ENCODE results near the gene THSD4.
"Not testable (repeated sequence)": the region's sequence is repeated elsewhere in the genome, so short reads cannot be mapped to it uniquely, and the experiment has no call there.

THSD4 gene

GRCh38 chr15:71189718-71190117 is 74.4 kb downstream of the THSD4 start:
- no peak for DNase-seq (ENCODE audit: low read depth)

- no peak for DNase-seq (ENCODE audit: low read depth)
Measured at GRCh38 chr15:71191296-71191695, 76.0 kb downstream of the THSD4 start.

- DNase-seq (ENCODE audit: low read depth), result no peak
Measured at GRCh38 chr15:71192816-71193215, 77.5 kb downstream of the THSD4 start.

GRCh38 chr15:71194286-71194685 is 79.0 kb downstream of the THSD4 start:
- no peak for DNase-seq (ENCODE audit: low read depth)

GRCh38 chr15:71195242-71195641 is 80.0 kb downstream of the THSD4 start:
- no peak for DNase-seq (ENCODE audit: low read depth)

- no peak for DNase-seq (ENCODE audit: low read depth)
Measured at GRCh38 chr15:71197620-71198019, 82.3 kb downstream of the THSD4 start.

GRCh38 chr15:71198846-71199245 is 83.6 kb downstream of the THSD4 start:
- no peak for DNase-seq (ENCODE audit: low read depth)

GRCh38 chr15:71199384-71200351 is 84.4 kb downstream of the THSD4 start:
- no peak for DNase-seq (ENCODE audit: low read depth)

- no peak for DNase-seq (ENCODE audit: low read depth)
Measured at GRCh38 chr15:71201477-71201876, 86.2 kb downstream of the THSD4 start.

- DNase-seq (ENCODE audit: low read depth), result no peak
Measured at GRCh38 chr15:71202712-71203111, 87.4 kb downstream of the THSD4 start.

GRCh38 chr15:71203586-71204474 is 88.6 kb downstream of the THSD4 start:
- DNase-seq (ENCODE audit: low read depth), result peak; percentile 36

- DNase-seq (ENCODE audit: low read depth), result no peak
Measured at GRCh38 chr15:71207141-71207540, 91.9 kb downstream of the THSD4 start.

GRCh38 chr15:71212146-71212545 is 96.9 kb downstream of the THSD4 start:
- DNase-seq (ENCODE audit: low read depth), result no peak

- not testable (repeated sequence) for DNase-seq (ENCODE audit: low read depth)
Measured at GRCh38 chr15:71213943-71214342, 98.7 kb downstream of the THSD4 start.

- no peak for DNase-seq (ENCODE audit: low read depth)
Measured at GRCh38 chr15:71215126-71215894, 100.0 kb downstream of the THSD4 start.

- no peak for DNase-seq (ENCODE audit: low read depth)
Measured at GRCh38 chr15:71218272-71218805, 103.1 kb downstream of the THSD4 start.

GRCh38 chr15:71219101-71219500 is 103.8 kb downstream of the THSD4 start:
- DNase-seq (ENCODE audit: low read depth), result no peak

GRCh38 chr15:71219645-71220044 is 104.4 kb downstream of the THSD4 start:
- no peak for DNase-seq (ENCODE audit: low read depth)

- DNase-seq (ENCODE audit: low read depth), result no peak
Measured at GRCh38 chr15:71220828-71221227, 105.6 kb downstream of the THSD4 start.

- no peak for DNase-seq (ENCODE audit: low read depth)
Measured at GRCh38 chr15:71221417-71221816, 106.1 kb downstream of the THSD4 start.

- DNase-seq (ENCODE audit: low read depth), result no peak
Measured at GRCh38 chr15:71223516-71223915, 108.2 kb downstream of the THSD4 start.

- DNase-seq (ENCODE audit: low read depth), result no peak
Measured at GRCh38 chr15:71224024-71224423, 108.8 kb downstream of the THSD4 start.
